ENCODE measurements around the gene MCM5.
"Not testable (repeated sequence)": the region's sequence is repeated elsewhere in the genome, so short reads cannot be mapped to it uniquely, and the experiment has no call there.

The MCM5 gene

DNA sequence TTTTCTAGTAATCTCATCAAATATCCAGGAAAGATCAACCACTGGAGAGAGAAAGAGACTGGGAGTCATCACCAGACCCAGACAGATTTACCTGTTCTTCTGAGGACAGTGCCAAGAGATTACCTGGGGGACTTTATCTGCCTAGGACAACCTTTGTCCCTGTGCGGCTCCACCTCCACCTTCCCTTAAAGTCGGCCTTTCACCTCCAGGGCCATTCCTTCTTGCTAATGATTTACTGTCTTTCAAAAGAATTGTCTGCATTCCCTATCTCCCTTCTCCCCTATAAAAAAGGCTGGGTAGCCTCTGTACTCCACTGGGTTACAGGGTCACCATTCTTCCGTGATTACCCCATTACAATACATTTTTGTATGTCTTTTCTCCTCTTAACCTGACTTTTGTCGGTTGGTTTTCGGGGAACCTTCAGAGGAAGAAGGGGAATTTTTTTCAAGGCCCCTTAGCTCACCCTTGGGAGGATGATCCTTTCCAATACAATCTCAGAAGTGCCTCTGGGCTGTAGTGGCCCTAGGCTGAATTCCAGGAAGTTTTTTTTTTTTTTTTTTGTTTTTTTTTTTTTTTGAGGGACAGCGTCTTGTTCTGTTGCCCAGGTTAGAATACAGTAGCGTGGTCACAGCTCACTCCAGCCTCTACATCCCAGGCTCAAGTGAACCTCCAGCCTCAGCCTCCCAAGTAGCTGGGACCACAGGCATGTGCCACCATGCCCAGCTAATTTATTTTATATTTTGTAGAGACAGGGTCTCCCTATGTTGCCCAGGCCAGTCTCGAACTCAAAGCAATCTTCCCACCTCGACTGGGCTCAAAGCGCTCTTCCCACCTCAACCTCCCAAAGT is 20.6 kb upstream of the MCM5 start:
- DNase-seq = no peak

DNA sequence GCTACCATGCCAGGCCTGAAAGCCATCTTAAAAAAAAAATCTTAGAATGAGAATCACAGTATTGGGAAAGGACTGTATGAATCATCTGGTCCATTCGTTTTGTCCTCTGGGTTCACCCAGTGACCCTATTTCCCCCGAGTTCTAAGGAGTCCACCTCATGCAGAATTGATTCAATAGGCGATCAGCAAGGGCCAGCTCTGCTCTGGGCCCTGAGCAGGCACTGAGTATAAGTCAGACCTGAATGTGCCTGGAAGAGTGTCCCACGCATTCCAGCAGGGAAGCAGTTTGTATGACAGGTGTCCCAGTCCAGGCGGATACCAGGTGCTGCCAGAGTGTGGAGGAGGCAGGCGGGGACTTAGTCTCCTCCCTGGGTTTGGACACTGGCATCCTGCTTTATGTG is 19.9 kb upstream of the MCM5 start:
- DNase-seq = no peak

DNA sequence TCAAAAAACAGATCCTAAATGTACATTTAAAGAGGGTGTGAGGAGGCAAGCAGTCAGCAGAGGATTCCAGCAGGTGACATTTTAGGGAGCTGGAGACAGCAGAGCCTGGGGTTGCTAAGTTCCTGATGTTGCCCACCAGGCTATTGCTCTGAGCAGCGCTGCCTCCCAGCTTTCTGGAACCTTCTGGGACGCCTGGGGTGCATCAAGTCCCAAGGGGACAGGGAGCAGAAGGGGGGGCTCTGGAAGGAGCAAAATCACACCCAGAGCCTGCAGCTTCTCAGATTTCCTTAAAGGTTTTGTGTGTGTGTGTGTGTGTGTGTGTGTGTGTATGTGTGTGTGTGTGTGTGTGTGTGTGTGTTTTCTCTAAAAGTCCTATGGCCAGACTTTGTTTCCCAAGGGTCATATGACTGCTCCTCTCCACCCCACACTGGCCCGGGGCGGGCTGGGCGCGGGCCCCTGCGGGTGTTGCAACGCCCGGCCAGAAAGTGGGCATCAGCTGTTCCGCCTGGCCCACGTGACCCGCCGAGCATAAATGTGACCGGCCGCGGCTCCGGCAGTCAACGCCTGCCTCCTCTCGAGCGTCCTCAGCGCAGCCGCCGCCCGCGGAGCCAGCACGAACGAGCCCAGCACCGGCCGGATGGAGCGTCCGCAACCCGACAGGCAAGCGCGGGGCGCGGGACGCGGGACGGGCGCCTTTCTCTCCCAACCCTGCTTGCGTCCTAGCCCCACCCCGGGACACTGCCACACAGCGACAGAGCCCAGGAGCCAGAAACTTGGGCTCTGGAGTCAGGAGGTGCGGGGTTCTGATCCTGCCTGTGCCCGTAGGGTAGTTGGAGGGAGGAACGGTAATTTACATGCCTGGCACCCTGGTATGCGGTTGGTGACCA is 19.2 kb upstream of the MCM5 start, which contains the start of gene HMOX1:
Gene HMOX1, plus strand, starts transcription at position 560 of the 887 bp plus-strand sequence. Its CDS starts 78 bp downstream, at position 638.
- DNase-seq = peak; percentile 38

DNA sequence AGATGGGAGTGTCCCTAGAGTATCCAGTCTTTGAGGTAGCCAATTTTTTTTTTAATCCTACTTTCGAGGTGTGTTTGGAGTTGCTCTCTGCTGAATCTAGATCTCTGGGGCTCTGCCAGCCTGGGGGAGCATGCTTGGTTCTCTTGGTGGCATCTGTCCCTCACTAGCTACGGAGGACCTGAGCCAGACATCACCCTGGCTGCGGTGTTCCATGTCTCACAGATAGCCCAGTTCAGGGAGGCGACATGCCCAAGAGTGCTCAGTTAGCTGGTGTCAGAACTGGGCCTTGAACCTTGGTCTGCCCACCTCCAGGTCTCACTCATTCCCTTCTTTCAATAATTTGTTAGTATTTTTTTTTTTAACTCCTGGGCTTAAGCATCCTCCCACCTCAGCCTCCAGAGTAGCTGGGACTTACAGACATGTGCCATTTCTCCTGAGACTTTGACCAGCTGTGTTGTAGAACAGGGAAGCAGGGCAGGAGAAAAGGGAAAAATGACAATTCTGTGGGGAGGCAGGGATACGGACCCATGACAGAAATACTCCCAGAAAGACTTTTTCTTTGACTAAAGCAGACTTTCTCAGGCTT is 18.4 kb upstream of the MCM5 start:
- DNase-seq = no peak

DNA sequence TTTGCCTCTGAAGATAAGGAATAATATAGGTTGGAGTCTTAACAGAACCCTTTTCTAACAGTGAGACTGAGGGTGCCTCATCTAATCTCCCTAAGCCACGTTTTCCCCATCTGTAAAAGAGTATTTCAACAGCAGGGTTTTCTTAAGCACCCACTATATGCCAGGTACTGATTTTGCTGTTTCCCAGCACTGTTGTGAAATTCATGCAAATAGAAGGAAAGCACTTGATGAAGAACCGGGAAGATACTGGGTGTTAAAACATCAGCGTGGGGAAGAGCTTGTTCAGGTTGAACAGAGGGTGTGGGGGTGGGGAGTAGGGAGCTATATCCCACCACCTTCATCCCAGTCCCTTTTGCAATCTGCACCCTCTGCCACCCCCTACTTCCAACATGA is 16.3 kb upstream of the MCM5 start:
- no peak for DNase-seq

DNA sequence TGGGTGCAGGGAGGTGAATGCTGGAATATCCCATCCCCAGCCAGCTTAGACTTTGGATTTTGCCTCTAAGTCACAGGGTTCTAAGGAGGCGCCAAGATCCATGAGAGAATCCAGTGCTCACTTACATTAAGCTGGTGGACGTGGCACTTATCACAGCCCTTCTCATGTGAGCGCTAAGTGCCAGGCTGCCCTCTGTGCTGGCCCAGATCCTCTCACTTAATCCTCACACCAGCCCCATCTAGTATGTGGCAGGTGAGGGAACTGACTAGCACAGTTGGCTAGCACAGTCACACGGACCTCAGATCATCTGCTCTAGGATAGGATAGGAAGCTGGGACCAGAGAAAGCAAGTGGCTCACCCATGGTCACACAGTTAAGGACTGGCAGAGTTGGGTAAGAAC is 15.4 kb upstream of the MCM5 start:
- no peak for DNase-seq

DNA sequence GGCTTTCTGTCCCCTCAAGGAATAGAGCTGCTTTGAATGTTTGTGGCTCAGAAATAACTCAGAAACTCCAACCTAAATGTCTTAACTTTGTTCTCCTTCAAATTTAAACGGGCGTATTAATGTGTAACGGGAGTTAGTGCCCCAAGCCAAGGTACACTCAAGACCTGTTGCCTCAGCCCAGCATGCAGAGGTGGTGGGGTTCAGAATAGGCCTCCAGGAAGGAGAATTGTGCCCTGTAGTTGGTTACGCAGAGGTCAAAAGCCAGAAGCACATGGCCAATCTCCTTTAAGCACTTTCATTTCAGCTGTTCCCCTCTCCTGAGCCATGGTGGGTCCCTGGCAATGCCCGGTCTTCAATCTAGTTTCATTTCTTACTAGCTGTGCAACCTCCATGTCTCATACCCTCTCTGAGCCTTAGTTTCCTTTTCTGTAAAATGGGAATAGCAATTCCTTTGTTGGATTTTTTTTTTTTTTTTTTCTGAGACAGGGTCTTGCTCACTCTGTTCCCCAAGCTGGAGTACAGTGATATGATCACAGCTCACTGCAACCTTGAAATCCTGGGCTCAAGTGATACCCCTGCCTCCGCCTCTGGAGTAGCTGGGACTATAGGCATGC is 14.9 kb upstream of the MCM5 start:
- no peak for DNase-seq

DNA sequence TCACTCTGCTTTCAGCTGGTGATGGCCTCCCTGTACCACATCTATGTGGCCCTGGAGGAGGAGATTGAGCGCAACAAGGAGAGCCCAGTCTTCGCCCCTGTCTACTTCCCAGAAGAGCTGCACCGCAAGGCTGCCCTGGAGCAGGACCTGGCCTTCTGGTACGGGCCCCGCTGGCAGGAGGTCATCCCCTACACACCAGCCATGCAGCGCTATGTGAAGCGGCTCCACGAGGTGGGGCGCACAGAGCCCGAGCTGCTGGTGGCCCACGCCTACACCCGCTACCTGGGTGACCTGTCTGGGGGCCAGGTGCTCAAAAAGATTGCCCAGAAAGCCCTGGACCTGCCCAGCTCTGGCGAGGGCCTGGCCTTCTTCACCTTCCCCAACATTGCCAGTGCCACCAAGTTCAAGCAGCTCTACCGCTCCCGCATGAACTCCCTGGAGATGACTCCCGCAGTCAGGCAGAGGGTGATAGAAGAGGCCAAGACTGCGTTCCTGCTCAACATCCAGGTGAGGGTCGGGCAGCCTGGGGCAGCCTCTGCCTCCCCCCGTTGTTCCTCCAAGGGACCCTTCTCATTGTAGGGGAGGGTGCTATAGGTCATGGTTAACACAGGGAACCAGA is 13.2 kb upstream of the MCM5 start:
- DNase-seq = no peak

DNA sequence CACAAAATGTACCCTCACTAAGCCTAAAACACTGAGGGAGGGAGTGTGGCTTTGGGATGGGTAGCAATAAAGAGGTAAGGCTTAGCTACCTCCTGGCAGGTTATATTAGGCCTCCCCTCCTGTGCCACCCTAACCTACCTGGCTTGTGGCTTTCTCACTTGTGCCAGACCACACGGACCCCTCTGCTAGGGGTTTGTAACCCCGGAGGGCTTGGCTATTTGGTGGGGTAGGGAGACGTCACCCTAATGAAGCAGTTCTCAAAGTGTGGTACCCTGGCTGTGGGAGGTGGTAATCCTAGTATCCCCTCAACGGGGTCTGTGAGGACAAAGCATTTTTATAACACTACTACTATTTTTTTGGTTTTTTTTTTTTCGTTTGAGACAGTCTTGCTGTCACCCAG is 9.0 kb upstream of the MCM5 start:
- no peak for DNase-seq

DNA sequence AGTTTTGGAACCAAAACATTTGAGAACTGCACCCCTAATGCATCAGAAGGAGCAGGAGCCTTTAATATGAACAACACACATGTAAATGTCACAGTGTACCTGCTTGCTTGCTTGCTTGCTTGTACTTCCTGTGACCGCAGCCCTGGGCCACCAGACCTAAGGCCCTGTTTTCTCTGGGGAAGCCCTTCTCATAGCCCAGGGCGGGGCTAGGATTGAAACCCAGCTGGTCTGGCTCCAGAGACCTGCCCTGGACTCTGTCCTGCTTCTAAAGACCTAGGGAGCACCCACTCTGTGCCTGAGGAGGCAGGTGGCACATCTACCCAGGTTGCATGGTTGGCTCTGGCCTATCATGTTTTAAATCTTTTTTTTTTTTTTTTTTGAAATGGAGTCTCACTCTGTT is 7.6 kb upstream of the MCM5 start:
- DNase-seq = no peak

DNA sequence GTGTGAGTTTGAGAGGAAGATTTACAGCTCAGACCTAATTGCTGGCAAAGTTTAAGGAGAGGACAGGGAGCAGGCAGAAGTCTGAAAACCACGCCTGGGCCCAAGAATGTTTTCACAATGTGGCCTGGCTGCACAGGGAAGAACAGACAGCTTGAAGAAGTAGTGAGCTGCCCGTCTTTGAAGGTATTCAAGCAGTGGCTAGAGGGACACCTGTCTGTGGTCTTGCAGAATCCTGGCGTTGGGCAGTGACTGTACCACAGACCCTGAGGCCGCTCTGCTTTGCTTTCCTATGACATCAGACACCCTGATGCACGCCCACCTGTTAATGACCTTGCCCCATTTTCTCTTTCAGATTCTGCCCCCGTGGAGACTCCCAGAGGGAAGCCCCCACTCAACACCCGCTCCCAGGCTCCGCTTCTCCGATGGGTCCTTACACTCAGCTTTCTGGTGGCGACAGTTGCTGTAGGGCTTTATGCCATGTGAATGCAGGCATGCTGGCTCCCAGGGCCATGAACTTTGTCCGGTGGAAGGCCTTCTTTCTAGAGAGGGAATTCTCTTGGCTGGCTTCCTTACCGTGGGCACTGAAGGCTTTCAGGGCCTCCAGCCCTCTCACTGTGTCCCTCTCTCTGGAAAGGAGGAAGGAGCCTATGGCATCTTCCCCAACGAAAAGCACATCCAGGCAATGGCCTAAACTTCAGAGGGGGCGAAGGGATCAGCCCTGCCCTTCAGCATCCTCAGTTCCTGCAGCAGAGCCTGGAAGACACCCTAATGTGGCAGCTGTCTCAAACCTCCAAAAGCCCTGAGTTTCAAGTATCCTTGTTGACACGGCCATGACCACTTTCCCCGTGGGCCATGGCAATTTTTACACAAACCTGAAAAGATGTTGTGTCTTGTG is 6.6 kb upstream of the MCM5 start:
- DNase-seq = no peak

DNA sequence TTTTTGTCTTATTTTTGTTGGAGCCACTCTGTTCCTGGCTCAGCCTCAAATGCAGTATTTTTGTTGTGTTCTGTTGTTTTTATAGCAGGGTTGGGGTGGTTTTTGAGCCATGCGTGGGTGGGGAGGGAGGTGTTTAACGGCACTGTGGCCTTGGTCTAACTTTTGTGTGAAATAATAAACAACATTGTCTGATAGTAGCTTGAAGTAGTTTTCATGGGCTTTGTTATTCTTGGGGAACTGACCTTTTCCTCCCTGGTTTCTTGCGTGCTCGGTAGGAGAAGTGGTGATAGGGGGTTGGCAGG is 6.0 kb upstream of the MCM5 start:
- no peak for DNase-seq

DNA sequence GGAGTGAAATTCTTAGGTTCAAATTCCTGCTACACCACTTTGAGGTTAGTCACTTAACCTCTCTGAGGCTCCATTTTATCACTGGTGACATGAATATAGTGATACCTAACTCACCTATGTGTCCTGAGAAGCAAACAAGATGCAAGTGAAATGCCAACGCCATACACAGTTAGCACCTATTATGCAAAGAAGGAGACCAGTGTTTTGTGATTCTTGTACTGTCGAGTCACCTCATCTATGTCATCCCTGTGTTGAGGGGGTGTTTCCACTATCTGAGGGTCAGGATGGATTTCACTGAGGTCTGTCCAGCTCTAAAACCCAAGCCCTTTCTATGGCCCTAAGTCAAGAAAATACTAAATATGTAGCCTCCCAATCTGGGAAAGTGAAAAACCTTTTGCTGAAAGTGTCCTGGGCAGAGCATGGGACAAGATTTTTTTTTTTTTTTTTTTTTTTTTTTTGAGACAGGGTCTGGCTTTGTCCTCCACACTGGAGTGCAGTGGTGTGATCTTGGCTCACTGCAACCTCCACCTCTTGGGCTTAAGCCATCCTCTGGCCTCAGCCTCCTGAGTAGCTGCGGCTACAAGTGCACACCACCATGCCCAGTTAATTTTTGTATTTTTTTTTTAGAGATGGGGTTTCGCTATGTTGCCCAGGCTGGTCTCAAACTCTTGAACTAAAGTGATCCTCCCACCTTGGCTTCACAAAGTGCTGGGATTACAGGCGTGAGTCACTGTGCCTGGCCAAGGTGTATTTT is 5.0 kb upstream of the MCM5 start:
- no peak for DNase-seq

DNA sequence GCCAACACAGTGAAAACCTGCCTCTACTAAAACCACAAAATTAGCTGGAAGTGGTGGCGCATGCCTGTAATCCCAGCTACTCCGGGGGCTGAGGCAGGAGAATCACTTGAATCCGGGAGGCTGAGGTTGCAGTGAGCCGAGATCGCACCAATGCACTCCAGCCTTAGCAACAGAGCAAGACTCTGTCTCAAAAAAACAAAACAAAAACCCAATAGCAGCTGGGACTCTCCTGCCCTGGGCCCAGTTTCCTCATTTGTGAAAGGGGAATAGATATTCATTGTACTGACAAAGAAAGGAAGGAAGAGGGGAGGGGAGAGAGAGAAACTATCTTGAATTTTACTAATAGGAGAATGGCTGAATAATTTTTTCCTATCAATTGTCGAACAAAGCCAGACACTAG is 3.3 kb upstream of the MCM5 start:
- DNase-seq = not testable (repeated sequence)

DNA sequence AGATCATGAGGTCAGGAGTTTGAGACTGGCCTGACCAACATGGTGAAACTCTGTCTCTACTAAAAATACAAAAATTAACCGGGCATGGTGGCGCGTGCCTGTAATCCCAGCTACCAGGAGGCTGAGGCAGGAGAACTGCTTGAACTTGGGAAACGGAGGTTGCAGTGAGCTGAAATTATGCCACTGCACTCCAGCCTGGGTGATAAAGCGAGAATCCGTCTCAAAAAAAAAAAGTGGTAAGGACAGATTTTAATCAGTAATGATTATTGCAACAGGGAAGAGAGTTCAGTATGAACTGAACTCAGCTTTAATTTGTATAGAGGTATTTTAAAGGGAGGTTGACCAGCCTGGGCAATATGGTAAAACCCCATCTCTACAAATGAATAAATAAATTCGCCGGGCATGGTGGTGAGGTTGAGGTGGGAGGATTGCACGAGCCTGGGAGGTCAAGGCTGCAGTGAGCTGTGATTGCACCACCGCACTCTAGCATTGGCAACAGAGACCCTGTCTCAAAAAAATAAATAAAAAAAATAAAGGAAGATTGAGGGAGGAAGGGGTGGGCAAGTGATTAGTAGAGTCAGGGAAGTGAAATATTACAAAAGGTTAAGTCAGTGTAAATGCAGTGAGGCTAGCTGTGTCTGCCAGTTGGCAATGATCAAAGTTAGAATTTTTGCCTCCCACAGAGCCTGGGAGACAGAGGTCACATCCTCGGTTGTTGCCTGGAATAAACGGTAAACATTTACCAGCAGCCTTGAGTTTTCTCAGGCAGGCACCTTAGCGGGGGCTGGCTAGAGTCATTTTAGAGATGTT is 2.6 kb upstream of the MCM5 start:
- no peak for DNase-seq

DNA sequence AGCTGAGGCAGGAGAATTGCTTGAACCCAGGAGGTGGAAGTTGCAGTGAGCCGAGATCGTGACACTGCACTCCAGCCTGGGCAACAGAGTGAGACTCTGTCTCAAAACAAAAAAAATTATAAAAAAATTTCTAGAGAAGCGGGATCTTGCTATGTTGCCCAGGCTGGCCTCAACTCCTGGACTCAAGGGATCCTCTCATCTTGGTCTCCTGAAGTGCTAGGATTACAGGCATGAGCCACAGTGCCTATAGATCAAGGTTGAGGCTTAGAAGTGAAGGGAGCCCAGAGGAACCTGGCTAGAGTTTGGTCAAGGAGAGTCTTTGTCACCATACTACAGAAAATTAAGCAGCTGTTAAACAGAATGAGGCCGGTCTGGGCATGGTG is 1.4 kb upstream of the MCM5 start:
- DNase-seq = no peak

DNA sequence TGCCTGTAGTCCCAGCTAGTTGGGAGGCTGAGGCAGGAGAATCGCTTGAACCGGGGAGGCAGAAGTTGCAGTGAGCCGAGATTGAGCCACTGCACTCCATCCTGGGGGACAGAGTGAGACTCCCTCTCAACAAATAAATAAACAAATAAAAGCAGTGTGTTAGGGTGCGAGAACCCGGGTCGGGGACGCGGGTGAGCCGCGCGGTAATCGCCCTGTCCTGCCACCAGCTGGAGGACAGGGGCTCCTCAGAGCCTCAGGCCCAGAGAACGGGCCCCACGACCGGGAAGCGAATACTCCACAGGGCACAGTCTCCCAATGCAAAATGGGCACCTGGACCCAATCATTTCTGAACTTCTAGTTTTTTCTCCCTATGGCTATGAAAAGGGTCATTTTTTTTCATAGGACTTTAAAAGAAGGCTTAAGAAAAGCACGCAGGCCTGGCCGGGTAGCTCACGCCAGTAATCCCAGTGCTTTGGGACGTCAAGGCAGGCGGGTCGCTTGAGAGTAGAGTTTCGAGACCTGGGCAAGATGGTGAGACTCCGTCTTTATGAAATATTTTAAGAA is 744 bp upstream of the MCM5 start:
- DNase-seq = peak; percentile 12

DNA sequence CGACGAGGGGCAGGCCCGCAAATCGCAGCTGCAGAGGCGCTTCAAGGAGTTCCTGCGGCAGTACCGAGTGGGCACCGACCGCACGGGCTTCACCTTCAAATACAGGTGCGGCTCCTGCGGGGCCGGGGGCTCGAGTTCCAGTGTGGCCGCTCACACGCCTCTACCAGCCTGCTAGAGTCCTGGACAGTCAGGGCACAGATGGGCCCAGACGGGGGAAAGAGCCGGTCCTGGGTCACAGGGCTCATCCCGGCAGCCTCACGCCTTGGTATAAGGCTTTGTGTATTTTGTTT is 506 bp downstream of the MCM5 start:
- DNase-seq = peak; percentile 29

DNA sequence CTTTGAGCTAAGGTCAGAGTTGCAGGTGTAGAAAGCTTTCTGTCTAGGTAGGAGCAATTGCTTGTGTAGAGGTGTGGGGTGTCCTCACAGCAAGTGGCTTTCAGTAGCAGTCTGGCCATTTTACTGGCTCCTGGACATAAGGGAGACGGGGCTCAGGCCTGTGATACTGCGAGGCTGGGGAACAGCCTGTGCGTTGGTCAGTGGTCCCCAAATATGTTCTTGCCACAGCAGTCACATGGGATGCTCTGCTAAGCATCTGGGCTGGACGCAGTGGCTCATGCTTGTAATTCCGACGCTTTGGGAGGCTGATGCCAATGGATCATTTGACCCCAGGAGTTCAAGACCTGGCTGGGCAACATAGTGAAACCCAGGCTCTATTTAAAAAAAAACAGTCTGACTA is 1.9 kb downstream of the MCM5 start:
- no peak for DNase-seq

DNA sequence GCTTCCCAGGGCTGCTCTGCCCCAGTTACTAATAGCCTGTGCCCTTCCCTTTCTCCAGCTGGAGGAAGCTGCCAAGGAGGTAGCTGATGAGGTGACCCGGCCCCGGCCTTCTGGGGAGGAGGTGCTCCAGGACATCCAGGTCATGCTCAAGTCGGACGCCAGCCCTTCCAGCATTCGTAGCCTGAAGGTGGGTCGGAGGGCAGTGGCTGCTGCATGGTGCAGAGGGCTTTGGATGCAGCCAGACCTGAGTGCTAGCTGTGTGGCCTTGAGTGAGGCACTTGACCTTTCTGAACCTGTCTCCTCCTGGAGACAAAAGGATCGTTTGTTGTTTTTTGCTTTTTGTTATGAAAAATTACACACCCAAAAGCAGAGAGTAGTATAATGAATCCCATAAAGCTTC is 3.4 kb downstream of the MCM5 start:
- no peak for DNase-seq
